B cell (primary cell): Measurements from ENCODE around the gene PARD3. TPM values are rescaled to one million over a fixed set of nuclear protein-coding genes. Genes with fewer than 3 reads are reported as not detected.

Source experiments
- ATAC-seq: fragments of 200-7000 bp; cut with Tn5 transposase; one replicate; pipeline ENCODE4 v1.10.0; 2021; ENCODE audit warnings: low read depth, mild to moderate bottlenecking, moderate number of reproducible peaks, moderate library complexity
- CTCF ChIA-PET: fragments of 350-600 bp; sonication (Branson Sonifier 250); formaldehyde crosslinking; loops from one replicate; lab custom pipeline; 2021; ENCODE audit warnings: antibody characterized with exemption, inconsistent platforms; lab: Charles Lee
- POLR2A ChIA-PET: fragments of 350-600 bp; sonication (Branson Sonifier 250); formaldehyde crosslinking; loops from one replicate; lab custom pipeline; 2021; ENCODE audit warnings: antibody characterized with exemption; lab: Charles Lee
- DNase-seq: peaks from one replicate; pipeline ENCODE4 v3.0.0; 2013
- H2AFZ ChIP-seq: 2 replicates; pipeline ENCODE4 v1.6.1; 2012; ENCODE audit warnings: mild to moderate bottlenecking, low read depth, low read length; ENCODE audit not compliant: insufficient read depth, poor library complexity, severe bottlenecking
- H3K27ac ChIP-seq, 2 donors: 1 replicate in 1 of 2; 2 replicates in 1 of 2; pipeline ENCODE4 v1.5.1; 2012 to 2013; ENCODE audit warnings: low read length in 2 of 2, mild to moderate bottlenecking in 2 of 2, moderate library complexity in 1 of 2
- H3K27me3 ChIP-seq, 4 experiments: fragments of 200-600 bp in 1 of 4; sonication (generic) in 1 of 4; replicated peaks in 1 of 4; 1 replicate in 2 of 4; 2 replicates in 2 of 4; pipeline versions ENCODE4 v1.6.1 to v1.7.0; 2013 to 2016; ENCODE audit warnings: low read length in 3 of 4, mild to moderate bottlenecking in 2 of 4, mixed read lengths in 1 of 4, moderate library complexity in 1 of 4; ENCODE audit not compliant: insufficient read depth in 4 of 4, control insufficient read depth in 3 of 4; ENCODE audit errors: control extremely low read depth in 1 of 4
- H3K36me3 ChIP-seq, 2 experiments: replicated peaks in 1 of 2; 1 replicate in 1 of 2; 2 replicates in 1 of 2; pipeline versions ENCODE4 v1.6.1 to v1.7.1; 2013; ENCODE audit warnings: low read length in 1 of 2; ENCODE audit not compliant: insufficient read depth in 2 of 2, control insufficient read depth in 1 of 2; ENCODE audit errors: control extremely low read depth in 1 of 2, extremely low read depth in 1 of 2
- H3K4me1 ChIP-seq, 2 donors: fragments of 200-600 bp in 1 of 2; sonication (generic) in 1 of 2; 1 replicate in 1 of 2; 2 replicates in 1 of 2; pipeline versions ENCODE4 v1.5.1 to v1.6.1; 2013 to 2017; ENCODE audit warnings: low read length in 2 of 2; ENCODE audit not compliant: control insufficient read depth in 2 of 2, insufficient read depth in 2 of 2
- H3K4me2 ChIP-seq: replicated peaks from 2 replicates; pipeline ENCODE3; 2012; ENCODE audit warnings: mild to moderate bottlenecking, low read depth, low read length; ENCODE audit not compliant: poor library complexity, severe bottlenecking
- H3K4me3 ChIP-seq, 5 experiments: fragments of 200-600 bp in 1 of 5; sonication (generic) in 1 of 5; 1 replicate in 3 of 5; 2 replicates in 2 of 5; pipeline versions ENCODE4 v1.5.1 to v1.7.0; 2011 to 2016; ENCODE audit warnings: low read length in 4 of 5, mild to moderate bottlenecking in 4 of 5, low read depth in 2 of 5, control low read depth in 1 of 5, moderate library complexity in 1 of 5; ENCODE audit not compliant: insufficient read depth in 1 of 5; ENCODE audit errors: control extremely low read depth in 1 of 5, extremely low read depth in 1 of 5
- H3K79me2 ChIP-seq: fragments of 200-600 bp; sonication (generic); one replicate; pipeline ENCODE4 v1.6.0; 2016; ENCODE audit warnings: low read length; ENCODE audit not compliant: control insufficient read depth, insufficient read depth
- H3K9ac ChIP-seq: fragments of 200-600 bp; sonication (generic); 2 replicates; pipeline ENCODE4 v1.6.1; 2017; ENCODE audit warnings: mild to moderate bottlenecking, low read length, moderate library complexity
- H3K9me3 ChIP-seq, 3 donors: one replicate each; pipeline versions ENCODE4 v1.6.1 to v1.7.1; 2013; ENCODE audit warnings: low read length in 2 of 3; ENCODE audit not compliant: control insufficient read depth in 2 of 3, insufficient read depth in 1 of 3; ENCODE audit errors: control extremely low read depth in 1 of 3
- H4K20me1 ChIP-seq: 2 replicates; pipeline ENCODE4 v1.6.0; 2012; ENCODE audit warnings: mild to moderate bottlenecking, low read length; ENCODE audit not compliant: insufficient read depth, control insufficient read depth, poor library complexity, severe bottlenecking
- H3K27ac Mint-ChIP-seq: one replicate; pipeline ENCODE4 v1.8.0; 2021; ENCODE audit warnings: mixed read lengths
- H3K27me3 Mint-ChIP-seq: one replicate; pipeline ENCODE4 v1.8.0; 2021; ENCODE audit warnings: mixed read lengths
- H3K4me1 Mint-ChIP-seq: one replicate; pipeline ENCODE4 v1.8.0; 2021; ENCODE audit warnings: mixed read lengths
- H3K4me3 Mint-ChIP-seq: one replicate; pipeline ENCODE4 v1.8.0; 2021; ENCODE audit warnings: mixed read lengths
- H3K9me3 Mint-ChIP-seq: one replicate; pipeline ENCODE4 v1.8.0; 2022; ENCODE audit warnings: mixed read lengths; ENCODE audit not compliant: insufficient read depth
- EZH2 ChIP-seq: IDR thresholded peaks from 2 replicates; pipeline ENCODE4 v1.6.1; 2012; ENCODE audit warnings: borderline replicate concordance, low read depth, mild to moderate bottlenecking, moderate library complexity, low read length; ENCODE audit not compliant: insufficient read depth, poor library complexity, severe bottlenecking
- WGBS: methylation state at CpG from one replicate; pipeline ENCODE4 v1.1.5; 2013; ENCODE audit warnings: missing lambda C conversion rate; ENCODE audit not compliant: insufficient coverage; 5-methylcytosine and 5-hydroxymethylcytosine counted together
- intact Hi-C: fragments of 100-400 bp; cut with micrococcal nuclease; formaldehyde crosslinking; loops from one replicate; pipeline ENCODE4 v1.10.0; 2022
- polyA plus RNA-seq: library from polyadenylated mRNA; depleted of rRNA; stranded (reverse); fragments of >200 nt; gene quantifications from 2 replicates; pipeline ENCODE4 v1.2.3, GENCODE V29; 2012
- total RNA-seq, 2 donors: library from RNA; stranded (reverse); fragments of 120-200 nt in 1 of 2; gene quantifications; 1 replicate in 1 of 2; 2 replicates in 1 of 2; pipeline versions ENCODE4 v1.2.3 to v1.2.4, GENCODE V29; 2013 to 2022
- TF ChIP-seq, protein P1 (sequence below): fragments of 200-600 bp; IDR thresholded peaks from one replicate; pipeline ENCODE4 v1.8.0; 2022; ENCODE audit warnings: antibody characterized with exemption, mild to moderate bottlenecking

The PARD3 gene
- total and polyA plus RNA-seq, 2 donors (not counting 1 experiment from before 2014, with no cell fraction given) = not detected

DNA sequence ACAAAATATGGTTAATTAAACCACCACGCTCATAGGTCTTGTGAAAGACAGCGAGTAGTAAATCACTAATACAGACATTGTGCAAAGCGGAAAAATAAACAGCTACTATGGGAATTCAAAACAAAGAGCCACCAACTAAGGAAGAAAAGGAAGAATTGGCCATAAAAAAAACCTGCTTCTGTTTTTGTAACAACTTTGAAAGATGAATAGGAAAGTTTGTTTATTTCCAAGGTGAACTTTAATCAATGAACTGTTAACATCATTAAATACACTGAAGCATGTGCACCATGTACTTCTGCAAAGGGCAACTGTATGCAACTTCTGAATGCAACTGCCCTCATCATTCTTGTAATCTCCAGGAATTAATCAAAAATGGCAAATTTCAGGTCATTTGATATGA is 651.1 kb downstream of the PARD3 start:
- H3K9ac ChIP-seq = no peak overlapping the region
- H3K4me1 Mint-ChIP-seq = no peaks in the 10 kb centered on the region
- H3K4me2 ChIP-seq = no peak overlapping the region
- no peaks in the 10 kb centered on the region for H3K79me2 ChIP-seq
- no peak overlapping the region for H2AFZ ChIP-seq
- no peaks in the 10 kb centered on the region for H3K9me3 Mint-ChIP-seq
- H3K27ac ChIP-seq = no peak overlapping the region
- peaks cover 0 to 2% (median 0%) of the 10 kb centered on the region in 3 donors for H3K9me3 ChIP-seq
- CTCF ChIA-PET = no interaction called here
- H3K36me3 ChIP-seq = no peaks in the 10 kb centered on the region
- no peaks in the 10 kb centered on the region for H3K4me1 ChIP-seq
- H3K27ac Mint-ChIP-seq = no peak overlapping the region
- POLR2A ChIA-PET = no interaction called here
- intact Hi-C loops = no loop called here
- no peak for DNase-seq
- H3K27me3 ChIP-seq = no peaks in the 10 kb centered on the region
- H3K27me3 Mint-ChIP-seq = no peaks in the 10 kb centered on the region
- TF ChIP-seq, protein P1, sequence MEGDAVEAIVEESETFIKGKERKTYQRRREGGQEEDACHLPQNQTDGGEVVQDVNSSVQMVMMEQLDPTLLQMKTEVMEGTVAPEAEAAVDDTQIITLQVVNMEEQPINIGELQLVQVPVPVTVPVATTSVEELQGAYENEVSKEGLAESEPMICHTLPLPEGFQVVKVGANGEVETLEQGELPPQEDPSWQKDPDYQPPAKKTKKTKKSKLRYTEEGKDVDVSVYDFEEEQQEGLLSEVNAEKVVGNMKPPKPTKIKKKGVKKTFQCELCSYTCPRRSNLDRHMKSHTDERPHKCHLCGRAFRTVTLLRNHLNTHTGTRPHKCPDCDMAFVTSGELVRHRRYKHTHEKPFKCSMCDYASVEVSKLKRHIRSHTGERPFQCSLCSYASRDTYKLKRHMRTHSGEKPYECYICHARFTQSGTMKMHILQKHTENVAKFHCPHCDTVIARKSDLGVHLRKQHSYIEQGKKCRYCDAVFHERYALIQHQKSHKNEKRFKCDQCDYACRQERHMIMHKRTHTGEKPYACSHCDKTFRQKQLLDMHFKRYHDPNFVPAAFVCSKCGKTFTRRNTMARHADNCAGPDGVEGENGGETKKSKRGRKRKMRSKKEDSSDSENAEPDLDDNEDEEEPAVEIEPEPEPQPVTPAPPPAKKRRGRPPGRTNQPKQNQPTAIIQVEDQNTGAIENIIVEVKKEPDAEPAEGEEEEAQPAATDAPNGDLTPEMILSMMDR = no peak
- no peak for TF ChIP-seq EZH2
- no peak overlapping the region for H3K4me3 Mint-ChIP-seq
- no peak for ATAC-seq
- no peak overlapping the region for H3K4me3 ChIP-seq
- no CpG with 5 or more reads among the region's 3 CpGs for WGBS
- H4K20me1 ChIP-seq = no peaks in the 10 kb centered on the region

DNA sequence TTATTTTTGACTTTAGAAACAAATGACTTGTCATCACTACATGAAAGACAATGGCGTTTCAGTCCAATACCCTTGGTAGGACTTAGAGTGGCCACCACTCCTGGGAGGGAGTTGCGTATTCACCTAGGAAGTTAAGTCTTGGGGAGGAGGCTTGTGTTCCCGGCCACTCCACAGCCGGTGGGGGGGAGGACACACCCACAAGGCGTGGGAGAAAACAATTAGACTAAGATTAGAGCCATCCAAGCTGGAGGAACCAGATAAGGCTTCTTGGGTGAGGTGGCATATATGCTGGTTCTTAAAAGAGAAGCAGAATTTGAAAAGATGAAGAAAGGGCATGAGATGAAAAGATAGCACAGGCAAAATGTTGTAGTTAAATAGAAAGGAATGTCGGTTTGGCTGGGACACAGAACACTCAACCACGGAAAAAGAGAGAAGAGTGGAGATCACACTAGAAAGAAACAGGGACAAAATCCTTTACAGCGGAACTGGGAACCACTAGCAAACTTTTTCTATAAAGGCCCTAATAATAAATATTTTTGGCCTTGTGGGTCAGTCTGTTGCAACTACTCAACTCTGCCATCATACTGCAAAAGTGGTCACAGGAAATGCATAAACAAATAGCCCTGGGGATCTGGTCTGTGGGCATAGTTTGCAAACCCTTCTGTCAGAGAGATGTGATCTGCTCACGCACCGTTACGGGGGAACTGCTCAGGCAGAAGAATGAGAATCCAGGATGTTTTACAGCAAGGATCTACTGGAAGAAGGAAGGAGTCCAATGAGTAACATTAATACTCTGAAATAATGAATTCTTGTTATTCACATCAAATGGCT is 651.8 kb downstream of the PARD3 start:
- no peak overlapping the region for H3K27ac ChIP-seq
- no peak overlapping the region for H2AFZ ChIP-seq
- no peaks in the 10 kb centered on the region for H3K27me3 ChIP-seq
- DNase-seq = no peak
- H3K36me3 ChIP-seq = no peaks in the 10 kb centered on the region
- Mint-ChIP-seq H3K4me3 (no peak overlapping the region), H3K27ac (no peak overlapping the region), H3K27me3 (no peaks in the 10 kb centered on the region), H3K9me3 (no peaks in the 10 kb centered on the region), H3K4me1 (no peaks in the 10 kb centered on the region)
- WGBS = 65% methylated on average over 4 of the region's 11 CpGs
- ATAC-seq = no peak
- TF ChIP-seq, protein P1 = no peak
- no peak for TF ChIP-seq EZH2
- no peak overlapping the region for H3K9ac ChIP-seq
- CTCF ChIA-PET = no interaction called here
- no peaks in the 10 kb centered on the region for H3K4me1 ChIP-seq
- POLR2A ChIA-PET = no interaction called here
- intact Hi-C loops = no loop called here
- peaks cover 0 to 2% (median 0%) of the 10 kb centered on the region in 3 donors for H3K9me3 ChIP-seq
- no peak overlapping the region for H3K4me3 ChIP-seq
- H4K20me1 ChIP-seq = no peaks in the 10 kb centered on the region
- no peak overlapping the region for H3K4me2 ChIP-seq
- no peaks in the 10 kb centered on the region for H3K79me2 ChIP-seq
